GM12801 (cell line): ENCODE results near the gene PPP1R7.

Source experiments
- TF ChIP-seq, protein P1 (sequence below): IDR thresholded peaks from one replicate; pipeline ENCODE4 v1.5.1; 2011; ENCODE audit warnings: control low read depth; ENCODE audit not compliant: insufficient read length; ENCODE audit errors: extremely low read depth

The PPP1R7 gene

DNA sequence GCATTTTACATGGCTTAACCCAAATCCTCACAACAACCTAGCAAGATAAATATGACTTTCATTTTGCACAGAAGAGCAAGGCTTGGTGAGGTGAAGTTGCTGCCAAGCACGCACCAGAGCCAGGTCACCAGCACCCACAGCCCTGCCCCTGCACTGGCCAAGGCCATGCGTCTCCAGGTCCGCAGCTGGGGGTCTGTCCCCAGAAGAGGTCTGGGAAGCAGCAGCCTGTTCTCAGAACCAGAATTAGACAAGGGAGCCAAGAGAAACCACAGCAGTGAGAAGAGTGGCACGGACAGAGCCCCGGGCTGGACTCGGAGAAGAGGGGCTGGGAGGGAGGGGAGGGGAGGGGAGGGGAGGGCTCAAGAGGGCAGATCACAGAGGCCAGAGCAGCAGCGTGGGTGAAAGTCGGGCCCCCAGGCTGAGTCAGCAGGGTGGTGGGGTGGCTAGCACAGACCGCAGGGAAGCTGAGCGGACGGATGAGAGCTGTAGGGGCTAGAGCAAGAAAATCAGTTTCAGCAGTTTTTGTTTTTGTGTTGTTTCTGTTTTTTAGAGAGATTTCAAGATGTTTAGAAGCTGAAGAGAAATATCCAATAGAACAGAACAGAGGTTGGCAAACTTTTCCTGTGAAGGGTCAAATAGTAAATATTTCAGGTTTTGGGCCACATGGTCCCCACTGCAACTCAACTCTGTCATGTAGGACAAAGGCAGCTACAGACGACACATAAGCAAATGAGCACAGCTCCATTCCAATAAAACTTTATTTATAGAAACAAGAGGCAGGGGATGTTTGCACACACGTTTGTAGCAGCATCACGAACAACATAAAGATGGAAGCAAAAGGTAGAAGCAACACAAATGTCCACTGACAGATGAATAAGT, 40.8 kb upstream of the PPP1R7 start:
- TF ChIP-seq, protein P1, sequence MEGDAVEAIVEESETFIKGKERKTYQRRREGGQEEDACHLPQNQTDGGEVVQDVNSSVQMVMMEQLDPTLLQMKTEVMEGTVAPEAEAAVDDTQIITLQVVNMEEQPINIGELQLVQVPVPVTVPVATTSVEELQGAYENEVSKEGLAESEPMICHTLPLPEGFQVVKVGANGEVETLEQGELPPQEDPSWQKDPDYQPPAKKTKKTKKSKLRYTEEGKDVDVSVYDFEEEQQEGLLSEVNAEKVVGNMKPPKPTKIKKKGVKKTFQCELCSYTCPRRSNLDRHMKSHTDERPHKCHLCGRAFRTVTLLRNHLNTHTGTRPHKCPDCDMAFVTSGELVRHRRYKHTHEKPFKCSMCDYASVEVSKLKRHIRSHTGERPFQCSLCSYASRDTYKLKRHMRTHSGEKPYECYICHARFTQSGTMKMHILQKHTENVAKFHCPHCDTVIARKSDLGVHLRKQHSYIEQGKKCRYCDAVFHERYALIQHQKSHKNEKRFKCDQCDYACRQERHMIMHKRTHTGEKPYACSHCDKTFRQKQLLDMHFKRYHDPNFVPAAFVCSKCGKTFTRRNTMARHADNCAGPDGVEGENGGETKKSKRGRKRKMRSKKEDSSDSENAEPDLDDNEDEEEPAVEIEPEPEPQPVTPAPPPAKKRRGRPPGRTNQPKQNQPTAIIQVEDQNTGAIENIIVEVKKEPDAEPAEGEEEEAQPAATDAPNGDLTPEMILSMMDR, result no peak

DNA sequence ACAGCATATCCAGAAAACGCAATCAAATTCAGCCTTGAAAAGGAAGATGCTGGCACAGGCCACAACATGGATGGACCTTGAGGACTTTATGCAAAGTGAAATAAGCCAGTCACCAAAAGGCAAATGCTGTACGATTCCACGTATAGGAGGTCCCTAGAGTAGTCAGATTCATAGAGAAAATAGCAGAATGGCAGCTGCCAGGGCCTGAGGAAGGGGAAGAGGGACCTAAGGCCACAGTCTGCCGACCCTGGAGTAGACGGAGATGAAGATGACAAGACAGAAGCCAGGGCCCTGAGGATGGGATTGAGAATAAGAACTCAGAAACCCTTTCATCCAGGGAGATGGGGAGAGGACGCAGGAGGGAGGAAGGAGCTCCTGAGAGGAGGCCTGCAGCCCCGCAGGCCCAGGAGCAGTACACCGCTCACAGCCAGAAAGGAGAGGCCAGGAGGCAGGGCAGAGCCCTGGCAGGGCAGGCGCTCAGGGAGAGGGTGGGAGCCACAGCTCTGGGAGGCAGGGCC, 40.1 kb upstream of the PPP1R7 start:
- TF ChIP-seq, protein P1, result no peak

DNA sequence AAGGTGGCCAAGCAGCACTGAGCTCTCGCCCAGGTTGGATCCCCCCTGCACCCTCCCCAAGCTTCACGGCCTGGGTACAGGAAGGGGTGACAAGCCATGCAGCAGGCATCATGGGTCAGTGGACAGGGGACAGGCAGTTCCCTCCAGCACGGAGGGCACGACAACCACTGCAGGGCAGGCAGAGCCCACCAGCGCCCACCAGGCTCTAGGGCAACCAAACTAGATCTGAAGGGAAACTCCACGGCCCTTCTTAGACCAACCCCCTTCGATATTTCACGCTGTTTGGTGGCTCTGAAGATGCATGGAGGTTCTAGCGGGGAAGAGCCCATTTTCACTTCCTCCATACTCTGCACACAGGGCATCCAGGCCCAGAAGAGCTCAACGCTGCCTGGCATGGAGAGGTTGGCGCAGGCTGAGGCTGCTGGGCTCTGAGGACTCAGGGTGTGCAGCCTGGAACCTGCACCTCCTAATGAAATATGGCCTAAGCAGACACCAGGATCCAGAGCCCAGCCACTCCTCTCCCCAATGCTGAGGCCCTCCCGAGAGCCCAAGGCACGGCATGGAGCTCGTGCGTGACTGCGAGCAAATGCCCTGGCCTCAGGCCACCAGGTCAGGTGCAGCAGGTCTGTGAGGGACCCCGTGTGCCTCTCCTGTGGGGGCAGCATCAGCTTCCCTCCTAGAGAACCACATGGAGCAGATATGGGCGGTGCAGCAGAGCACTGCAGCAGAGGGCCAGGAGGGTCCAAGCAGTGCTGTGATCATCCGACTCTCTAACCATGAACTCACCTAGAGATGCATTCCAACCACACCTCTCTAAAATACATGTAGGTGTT, 39.4 kb upstream of the PPP1R7 start:
- TF ChIP-seq, protein P1, result no peak

DNA sequence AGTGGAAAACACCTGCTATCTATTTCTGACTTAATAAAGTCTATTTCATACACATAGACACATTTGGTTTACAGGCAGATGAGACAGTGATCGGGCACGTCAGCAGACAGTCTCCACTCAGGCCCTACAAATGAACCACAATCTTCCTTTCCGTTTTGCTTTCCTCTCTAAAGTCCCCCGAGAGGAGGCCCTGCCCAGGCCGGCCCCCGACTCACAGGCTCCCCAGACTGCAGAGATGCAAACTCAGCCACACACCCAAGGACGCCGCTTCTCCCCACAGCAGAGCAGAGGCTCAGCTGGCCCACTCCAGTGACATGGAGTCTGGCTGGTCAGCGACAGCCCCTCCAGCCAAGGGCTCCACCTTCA, 38.8 kb upstream of the PPP1R7 start:
- TF ChIP-seq, protein P1, result no peak

DNA sequence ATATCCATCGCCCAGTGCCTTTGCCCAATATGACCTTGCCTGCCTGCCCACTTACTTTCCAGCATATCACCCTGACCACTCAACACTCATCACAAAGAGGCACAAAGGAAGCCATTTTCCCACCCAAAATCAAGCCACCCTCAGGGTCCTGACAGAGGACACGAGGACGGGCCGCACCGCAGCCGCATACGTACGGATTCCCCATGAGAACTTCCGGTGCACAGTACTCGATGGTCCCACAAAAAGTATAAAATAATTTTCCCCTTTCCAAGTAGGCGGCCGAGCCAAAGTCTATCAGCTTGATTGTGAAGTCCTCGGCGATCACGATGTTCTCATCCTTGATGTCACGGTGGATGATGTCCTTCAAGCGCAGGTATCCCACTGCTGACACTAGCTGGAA, 38.2 kb upstream of the PPP1R7 start:
- TF ChIP-seq, protein P1, result no peak

DNA sequence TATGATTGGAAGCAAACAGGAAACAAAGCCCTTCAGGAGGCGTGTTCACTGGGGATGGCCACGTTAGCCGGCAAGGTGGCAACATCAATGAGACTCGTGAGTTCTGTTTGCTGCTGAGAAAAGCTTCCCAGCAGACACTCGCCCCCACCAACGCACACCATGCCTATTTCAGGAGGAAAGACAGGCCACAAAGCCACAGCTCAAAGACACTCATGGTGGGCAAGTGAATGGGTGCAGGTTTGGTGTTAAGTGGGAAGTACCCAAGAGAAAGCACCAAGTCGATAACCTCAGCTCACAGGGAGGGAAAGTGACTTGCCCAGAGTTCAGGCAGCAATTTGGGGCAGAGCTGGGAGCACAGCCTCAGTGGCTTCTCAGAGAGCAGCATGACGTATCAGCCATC, 37.7 kb upstream of the PPP1R7 start:
- TF ChIP-seq, protein P1, result no peak

DNA sequence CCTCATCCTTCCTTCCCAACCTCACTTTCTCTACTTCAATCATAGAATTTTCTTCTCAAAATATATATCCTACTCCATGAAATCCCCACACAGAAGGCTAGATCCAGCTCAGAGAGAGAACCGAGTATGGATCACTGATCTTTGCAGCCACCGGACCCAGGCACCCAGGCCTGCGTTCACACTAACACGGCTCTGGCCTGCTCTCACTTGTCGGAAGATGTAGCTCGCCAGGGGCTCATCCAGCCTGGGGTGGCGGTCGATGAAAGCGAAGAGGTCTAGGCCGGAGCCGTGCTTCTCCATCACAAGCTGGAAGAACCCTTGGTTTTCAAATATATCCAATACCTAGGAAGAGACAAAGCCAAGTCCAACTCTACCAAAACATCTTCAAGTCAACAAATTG, 35.4 kb upstream of the PPP1R7 start:
- TF ChIP-seq, protein P1, result no peak
